HG03175 (cell line): Measurements from ENCODE around the gene KRT17.
A peak's percentile ranks its signal among the peaks of the same experiment; 100 is the strongest.
"Not testable (repeated sequence)": the region's sequence is repeated elsewhere in the genome, so short reads cannot be mapped to it uniquely, and the experiment has no call there.

Source experiments
- ATAC-seq: cut with Tn5 transposase; IDR thresholded peaks from one replicate; pipeline ENCODE4 v1.9.1; 2021; ENCODE audit warnings: mild to moderate bottlenecking, moderate library complexity; ENCODE audit not compliant: unreplicated experiment

Gene KRT17

DNA sequence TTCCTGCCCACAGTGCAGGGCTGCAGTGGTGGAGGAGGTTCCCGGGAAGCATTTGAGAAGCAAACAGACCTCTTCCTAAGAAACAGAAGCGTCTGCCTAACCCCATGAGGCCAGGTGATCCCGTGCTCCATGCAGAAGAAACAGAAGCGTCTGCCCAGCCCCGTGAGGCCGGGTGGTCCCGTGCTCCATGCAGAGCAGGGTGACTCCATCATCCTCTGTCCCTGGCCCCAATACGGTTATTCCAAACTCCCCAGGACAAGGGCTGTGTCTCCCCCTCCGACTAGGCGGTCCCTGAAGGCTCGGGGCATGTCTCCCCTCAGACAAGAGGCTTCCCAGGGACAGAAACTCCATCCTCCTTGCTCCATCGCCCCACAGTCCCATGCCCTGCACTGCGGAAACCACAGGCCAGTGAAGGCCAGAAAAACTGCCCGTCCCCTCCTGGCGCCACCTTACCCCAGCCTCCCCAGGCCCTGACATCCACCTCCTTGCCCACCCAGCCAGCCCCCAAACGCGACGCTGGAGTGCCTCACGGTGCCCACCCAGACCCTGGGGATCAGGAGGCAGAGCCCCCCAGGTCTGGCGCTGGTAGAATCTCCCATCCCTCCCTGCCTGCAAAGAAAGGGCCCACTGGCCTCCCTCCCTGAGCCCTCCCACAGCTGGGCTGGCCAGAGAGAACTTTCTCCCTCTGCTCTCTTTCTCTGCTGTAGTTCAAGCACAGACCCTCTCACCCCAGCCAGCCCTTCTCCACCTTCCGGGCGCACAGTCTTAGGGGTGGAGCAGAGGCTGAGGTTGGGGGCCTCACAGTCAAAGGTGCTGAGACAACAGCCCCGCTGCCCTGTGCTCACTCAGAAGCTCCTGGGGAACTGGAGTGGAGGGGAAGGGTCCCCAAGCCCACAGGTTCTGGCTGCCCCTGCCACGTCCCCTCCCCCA, 30.6 kb upstream of the KRT17 start:
- no peak for ATAC-seq

DNA sequence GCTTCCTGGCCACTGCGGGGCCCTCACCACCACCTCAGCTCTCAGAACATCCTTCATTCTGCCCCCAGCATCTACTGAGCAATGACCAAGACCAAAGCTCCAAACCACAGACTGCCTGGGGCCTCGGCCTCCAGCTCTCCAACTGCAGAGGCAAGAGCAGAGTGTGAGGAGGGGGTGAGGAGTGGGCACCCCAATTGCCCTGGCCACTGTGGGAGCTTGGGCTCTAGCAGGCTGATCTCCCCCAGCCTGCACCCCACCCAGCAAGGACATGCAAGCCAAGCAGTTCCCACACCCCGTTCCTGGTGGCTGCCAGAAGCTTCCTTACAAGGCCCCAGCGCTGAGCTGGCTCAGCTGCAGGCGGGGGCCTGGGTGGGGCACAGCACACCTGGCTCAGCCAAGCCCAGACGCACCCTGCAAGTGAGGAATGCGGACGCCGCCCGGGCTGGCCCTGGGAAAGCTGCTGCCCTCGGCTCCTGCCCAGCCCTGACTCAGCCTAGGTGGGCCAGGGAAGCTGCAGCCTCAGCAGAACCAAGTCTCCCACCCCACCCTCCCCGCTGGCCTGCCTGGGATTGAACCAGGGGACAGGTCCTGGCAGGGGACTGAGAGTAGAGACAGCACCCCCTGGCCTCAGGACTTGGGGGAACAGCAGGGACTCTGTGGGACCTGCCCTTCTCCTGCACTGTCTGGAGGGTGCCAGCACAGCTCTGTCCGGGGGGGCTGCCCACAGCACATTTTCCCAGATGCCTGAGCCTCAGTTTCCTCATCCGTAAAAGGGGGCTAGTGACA, 29.7 kb upstream of the KRT17 start:
- ATAC-seq, result no peak

DNA sequence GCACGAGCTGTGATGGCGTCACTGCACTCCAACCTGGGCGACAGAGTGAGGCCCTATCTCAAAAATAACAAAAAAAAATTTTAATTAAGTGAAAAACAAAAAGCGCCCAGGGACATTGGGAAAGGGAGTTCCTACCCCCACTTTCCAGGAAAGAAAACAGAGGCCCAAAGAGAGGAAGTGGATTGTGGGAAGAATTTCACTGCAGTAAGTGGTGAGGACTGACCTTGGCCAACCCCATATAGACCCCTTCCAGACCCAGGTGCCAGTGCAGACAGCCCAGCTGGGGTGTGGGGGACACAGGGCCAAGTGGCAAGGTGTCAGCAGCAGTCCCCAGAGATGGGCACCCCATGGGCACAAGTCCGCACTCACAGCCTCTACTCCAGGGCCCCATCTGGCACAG, 29.0 kb upstream of the KRT17 start:
- ATAC-seq, result no peak

DNA sequence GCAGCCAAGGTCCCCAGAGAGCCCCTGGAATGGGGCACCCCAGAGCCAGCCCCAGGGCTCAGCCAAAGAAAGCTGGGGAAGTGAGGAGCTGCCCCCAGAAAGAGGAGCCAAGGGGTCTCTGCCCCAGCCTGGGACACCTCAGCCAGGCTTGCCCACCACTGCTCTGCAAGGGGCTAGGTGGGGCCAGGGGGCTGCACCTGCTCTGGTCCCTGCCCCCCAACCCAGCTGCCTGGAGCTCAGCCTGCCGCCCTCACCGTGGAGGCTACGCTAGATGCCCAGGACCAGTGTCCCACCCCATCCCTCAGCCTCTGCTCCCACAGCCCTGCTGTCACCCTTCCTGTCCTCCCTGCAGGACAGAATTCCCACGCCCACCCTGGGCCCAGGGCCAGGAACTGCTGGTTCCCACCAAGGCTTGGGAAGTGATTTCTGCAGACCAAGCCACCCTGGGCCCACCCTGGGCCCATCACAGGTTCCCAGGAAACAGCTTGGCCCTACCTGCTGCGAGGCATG, 28.1 kb upstream of the KRT17 start:
- ATAC-seq, result no peak

DNA sequence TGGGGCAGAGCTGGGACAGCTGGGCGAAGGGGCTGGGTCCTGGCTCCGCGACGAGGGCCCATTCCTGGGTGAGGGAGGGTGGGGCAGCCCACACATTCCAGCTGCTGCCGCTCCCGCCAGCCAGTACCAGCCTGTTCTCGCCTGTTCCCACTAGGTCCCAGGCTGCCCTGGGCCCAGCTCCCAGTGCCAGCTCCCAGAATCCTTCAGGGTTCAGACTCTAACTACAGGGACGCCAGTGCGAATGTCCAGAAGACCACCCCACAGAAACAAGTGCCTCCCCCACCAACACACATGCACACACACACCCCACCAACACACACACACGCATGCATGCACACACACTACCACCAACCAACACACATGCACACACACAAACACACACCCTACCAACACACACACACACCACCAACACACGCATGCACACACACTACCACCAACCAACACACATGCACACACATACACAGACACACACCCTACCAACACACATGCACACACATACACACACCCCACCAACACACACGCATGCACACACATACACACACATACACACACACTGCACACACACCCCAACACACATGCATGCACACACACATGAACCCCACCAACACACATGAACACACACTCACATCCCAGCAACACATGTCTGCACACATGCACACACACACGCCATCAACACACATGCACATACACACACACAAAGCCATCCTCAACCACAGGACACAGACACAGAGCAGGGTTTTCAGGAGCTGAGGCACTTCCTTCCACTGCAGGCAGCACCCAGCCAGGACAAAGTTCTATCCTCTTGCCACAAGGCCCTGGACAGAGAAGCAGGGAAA, 27.5 kb upstream of the KRT17 start:
- no peak for ATAC-seq

DNA sequence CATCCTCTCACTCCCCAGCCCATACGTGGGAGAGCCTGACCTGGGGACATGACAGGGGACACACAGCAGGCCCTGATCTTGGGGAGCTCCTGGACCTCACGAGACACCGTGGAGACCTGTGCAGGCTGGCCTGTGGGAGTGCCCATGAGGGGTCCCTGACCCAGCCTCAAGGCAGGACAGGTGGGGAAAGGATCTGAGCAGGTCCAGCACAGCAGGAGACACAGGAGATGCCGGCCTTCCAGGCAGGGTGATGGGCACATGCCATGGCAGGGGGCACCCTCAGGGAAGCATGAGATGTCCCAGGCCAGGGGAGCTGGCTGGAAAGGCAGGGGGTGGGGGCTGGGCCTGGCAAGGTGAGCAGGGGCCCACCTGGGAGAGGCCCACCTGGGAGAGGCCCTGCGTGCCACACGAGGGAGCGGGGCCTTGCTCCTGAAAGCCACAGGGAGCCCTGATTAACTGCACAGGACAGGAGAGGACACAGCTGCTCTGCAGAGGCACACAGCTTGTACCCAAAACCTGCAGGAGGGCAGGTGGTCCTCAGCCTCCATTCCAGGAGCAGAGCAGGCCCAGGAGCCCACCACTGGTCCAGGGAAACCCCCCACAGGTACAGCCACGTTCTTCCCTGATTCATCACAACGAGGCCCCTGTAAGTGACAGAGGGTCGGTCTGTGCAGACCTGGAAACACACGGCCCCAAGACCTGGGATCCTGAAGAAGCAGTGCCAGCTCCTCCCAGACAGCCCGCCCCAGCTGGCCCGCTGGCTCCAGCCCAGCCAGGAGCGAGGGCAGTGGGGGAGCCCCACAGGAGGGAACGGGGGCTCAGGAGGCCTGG, 26.6 kb upstream of the KRT17 start:
- ATAC-seq, result no peak

DNA sequence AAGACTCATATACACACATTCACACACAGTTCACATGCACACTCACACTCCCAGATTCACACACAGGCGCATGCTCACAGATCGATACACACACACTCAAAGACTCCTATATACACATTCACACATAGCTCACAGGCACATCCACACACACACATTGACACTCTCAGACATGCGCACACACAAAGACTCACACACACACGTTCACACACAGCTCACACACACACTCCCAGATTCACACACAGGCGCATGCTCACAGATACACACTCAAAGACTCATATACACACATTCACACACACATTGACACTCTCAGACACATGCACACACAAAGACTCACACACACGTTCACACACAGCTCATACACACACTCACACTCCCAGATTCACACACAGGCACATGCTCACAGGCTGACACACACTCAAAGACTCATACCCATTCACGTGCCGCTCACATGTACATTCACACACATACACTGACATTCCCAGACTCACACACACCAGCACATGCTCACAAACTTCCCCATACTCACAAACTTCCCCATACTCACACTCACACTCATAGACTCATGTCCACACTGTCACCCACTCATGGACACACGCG, 25.6 kb upstream of the KRT17 start:
- no peak for ATAC-seq

DNA sequence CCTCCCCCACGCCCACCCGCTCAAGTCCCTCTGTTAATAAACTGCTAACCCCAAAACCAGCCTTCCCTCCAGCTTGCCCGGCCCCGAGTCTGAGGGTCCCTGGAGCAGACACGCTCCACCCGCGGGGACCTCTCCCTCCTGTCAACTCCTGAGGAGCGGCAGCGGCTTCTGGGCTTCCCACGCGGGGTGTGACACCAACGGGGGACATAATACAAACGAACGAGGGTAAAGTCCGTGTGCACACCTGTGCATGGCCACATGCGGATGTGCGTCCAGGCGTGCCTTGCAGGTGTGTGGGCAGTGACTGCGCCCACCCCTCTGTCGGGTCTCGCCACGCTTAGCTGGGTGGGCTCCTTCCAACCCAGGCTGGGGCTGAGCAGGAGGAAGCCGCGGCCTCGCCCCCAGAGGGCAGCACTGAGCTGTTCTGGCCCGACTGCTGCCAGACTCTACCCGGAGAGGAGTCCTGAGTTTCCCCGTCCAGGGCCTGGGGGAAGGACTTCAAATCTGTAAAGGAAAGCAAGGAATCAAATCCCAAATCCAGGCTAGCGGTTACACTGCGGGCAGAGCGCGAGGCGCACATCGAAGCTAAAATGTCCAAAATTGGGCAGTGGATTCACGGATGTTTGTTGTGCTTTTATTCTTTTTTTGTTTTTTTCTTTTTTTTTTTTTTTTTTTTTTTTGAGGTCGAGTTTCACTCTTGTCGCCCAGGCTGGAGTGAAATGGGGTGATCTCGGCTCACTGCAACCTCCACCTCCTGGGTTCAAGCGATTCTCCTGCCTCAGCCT, 24.2 kb upstream of the KRT17 start:
- ATAC-seq, result peak; percentile 69

DNA sequence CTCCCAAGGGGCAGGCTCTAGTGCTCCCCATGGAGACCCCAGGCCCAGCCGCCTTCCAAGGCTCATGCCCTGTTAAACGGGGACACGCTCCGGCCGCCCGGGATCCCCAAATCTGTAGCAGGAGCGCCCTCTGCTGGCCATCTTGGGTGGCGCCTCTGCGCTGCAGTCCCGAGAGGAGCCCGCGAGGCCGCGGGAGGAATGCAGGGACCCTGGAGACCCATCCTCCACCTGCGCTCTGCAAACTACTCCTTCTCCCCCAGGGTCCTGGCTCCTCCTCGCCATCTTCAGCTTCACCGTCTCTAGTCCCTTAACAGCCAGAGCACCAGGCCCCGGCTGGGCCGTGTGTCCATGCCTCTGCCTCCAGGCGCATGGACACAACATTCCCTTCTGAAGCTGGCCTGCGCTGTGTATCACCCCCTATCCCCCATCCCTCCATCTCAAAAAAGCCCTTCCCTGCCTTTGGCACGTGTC, 23.6 kb upstream of the KRT17 start:
- no peak for ATAC-seq

DNA sequence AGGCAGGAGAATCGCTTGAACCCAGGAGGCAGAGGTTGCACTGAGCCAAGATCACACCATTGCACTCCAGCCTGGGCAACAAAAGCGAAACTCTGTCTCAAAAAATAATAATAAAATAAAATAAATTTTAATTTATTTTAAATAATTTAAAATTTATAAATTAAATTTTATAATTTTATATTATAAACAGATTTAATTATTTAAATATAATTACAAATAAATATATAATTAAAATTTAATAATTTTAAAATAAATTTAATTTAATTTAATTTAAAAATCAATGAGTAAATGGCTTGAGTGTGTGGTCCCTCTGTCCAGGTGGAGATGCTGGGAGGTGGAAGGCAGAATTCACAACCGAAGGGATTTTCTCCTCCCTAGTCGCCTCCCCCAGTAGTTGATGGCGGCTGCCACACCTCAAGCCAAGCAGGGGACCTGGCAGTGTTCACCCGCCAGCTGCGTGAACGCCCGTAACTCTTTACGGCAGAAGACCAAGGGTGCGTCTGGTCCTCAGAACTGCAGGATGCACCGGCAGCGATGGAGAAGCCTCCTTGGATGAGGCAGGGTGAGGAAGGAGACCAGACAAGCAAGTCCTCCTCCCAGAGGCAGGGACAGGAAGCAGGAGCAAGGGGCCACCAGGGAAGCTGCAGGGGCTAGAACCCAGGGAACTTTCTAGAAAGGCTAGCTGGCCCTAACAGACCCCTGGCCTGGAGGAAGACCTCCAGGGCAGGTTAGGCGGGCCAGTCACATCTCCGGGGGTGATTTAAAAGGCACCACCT, 22.9 kb upstream of the KRT17 start:
- no peak for ATAC-seq

DNA sequence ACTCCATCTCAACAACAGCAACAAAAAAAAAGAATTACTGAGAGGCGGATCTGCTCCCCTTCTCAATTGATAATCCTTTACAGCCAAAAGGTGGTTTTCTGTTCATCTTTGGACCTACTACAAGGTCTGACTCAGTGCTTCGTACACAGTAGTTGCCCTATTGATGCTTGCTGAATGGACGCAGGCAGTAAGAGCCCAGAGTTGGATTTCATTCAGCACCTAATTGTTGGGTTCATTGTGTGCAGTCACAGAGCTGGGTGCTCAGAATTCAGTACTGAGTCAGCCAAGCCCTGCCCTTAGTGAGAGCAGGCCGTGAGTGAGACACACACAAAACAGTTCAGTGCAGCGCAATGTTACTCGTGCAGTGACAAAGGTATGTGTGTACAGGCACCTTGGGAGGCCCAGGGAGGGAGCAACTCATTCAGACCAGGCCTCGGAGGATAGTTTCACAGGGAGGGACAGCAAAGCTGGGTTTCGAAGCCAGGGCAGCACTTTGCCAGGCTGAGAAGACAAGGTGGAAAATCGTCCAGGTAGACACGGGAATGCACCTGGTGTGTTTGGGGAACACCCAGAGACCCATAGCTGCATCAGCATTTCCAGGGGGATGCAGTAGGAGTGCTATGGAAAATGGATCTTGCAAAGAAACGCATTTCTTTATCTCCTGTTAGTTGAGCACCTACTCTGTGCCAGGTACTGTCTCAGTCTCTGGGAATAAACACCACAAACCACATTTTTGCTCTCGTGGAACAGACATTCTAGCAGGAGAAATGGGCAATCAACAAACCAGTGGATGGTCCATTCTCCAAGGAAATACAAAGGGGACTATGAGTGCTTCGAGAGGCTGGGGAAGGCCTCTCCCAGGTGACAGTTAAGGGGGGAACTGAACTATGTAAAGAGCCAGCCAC, 18.1 kb upstream of the KRT17 start:
- no peak for ATAC-seq

DNA sequence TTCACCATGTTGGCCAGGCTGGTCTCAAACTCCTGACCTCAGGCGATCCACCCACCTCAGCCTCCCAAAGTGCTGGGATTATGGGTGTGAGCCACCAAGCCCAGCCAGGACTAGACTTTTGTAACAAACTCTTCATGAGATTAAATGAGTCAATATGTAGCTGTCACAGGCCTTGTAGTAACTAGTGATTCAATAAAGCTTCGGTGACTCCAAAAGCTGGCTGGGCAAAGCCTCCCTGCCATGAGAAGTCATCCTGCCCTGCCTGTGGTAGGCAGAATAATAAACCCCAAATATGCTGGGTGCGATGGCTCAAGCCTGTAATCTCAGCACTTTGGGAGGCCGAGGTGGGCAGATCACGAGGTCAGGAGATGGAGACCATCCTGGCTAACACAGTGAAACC, 16.2 kb upstream of the KRT17 start:
- not testable (repeated sequence) for ATAC-seq

DNA sequence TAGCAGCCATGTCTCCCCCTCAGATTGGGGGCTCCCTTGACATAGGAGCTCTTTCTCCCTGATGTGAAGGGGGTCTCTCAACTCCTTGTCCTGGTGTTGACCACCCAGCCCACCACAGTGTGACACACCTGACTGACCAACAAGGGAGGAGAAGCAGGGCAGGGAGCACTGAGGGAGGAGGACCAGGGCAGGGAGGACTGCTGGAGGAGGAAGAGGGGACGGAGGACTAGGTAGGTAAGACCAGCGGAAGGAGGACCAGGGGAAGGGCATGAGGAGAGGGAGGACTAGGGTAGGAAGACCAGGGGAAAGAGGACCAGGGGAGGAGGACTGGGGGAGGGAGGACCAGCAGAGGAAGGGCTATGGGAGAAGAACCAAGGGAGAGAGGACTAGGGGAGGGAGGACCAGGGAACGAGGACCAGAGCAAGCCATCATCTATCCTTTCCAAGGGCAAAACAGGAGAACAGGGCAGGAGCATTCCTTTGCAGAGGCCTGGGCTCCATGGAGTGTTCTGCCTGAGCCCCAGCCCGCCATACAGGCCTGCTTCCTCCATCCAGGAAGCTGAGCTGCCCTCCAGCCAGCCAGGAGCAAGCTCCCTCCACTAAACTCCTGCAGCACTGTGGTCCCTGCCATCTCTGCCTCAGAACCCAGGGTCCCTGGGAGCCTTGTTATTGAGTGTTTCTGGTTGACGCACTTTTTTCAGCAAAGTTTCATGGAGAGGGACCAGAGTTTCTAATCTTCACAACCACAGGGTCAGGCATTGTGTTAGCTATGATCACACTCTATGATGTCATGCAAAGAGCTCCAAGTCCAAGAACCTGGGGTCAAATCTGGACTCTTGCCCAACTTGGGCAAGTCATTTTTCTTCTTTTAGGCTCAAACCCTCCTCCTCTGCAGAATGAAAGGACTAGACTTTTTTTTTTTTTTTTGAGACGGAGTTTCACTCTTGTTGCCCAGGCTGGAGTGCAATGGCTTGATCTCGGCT, 15.4 kb upstream of the KRT17 start:
- no peak for ATAC-seq

DNA sequence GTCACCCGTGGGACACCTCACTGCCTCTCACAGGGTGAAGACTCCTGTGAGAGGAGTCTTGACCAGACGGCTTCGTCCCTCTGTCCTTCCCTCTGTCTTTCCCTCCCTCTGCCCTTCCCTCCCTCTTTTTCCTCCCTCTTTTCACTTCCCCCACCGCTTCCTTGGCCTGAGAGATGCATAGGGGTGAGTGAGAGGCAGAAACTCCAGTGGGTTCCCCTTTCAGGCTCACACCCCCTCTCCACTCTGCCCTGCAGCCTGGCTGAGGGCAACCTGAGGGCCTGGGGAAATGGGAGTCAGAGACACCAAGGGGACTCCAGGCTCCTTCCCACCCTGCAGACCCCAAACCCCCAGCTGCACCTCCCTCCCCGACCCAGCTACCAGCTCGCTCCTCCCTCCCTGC, 14.6 kb upstream of the KRT17 start:
- no peak for ATAC-seq

DNA sequence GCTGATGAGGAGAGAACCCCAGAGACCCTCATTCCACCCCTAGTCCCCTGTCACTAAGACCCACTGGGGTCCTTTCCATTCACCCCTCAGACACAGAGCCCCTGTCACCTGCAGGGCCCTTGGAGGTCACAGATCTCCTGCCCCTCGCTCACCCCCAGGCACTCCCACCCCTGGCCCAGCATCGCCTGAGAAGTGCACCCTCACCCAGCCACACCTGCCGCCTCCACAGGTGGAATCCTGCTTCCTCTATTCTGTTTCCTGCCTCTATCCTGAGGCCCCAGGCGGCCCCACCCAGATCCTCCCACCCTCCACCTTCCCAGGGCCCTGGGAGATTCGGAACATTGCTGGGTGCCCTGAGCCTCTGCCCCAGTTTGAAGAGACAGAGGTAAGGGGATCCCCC, 13.8 kb upstream of the KRT17 start:
- no peak for ATAC-seq

DNA sequence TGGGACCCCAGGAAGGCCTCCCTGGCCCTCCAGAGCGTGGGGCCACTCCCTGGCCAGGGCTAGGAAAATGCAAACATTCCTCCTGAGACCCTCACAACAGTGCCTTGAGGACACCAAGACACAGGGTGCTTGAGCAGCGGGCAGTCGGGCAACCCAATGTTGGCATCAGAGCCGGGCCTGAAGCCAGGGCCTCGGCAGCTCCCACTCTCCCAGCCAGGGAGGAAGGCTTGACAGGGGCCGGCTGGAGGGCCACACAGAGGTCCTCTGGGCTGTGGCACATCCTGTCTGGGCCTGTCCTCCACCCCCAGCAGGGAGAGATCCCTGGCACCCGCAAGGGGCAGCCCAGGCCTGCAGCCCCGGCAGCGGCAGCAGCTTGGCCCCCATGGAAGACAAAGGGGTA, 12.3 kb upstream of the KRT17 start:
- ATAC-seq, result no peak
